SK-N-SH treated with all-trans-retinoic acid at 6 μM for 48 hours (cell line): ENCODE data around the gene EOLA1.

ENCODE experiments used
- ATAC-seq: fragments of 200-7000 bp; cut with Tn5 transposase; 3 replicates; pipeline ENCODE4 v1.9.1; 2020; ENCODE audit warnings: mild to moderate bottlenecking, moderate library complexity
- ARNTL ChIP-seq: fragments of 450-650 bp; formaldehyde crosslinking; IDR thresholded peaks from 2 replicates; pipeline ENCODE4 v1.5.0; 2020; ENCODE audit warnings: low read depth, mild to moderate bottlenecking, moderate library complexity, borderline replicate concordance
- BACH2 ChIP-seq: fragments of 250-450 bp; sonication (Bioruptor Pico); IDR thresholded peaks from 2 replicates; pipeline ENCODE4 v1.9.0; 2021; ENCODE audit warnings: mild to moderate bottlenecking, borderline replicate concordance
- CSDC2 ChIP-seq: fragments of 250-450 bp; sonication (Bioruptor Pico); IDR thresholded peaks from 2 replicates; pipeline ENCODE4 v1.5.0; 2020; ENCODE audit warnings: mild to moderate bottlenecking, moderate library complexity
- ESRRG ChIP-seq: fragments of 250-450 bp; sonication (Bioruptor Pico); IDR thresholded peaks from 2 replicates; pipeline ENCODE4 v1.6.1; 2021; ENCODE audit warnings: mild to moderate bottlenecking
- GLIS3 ChIP-seq: fragments of 250-450 bp; sonication (Bioruptor Pico); IDR thresholded peaks from 2 replicates; pipeline ENCODE4 v1.5.0; 2020; ENCODE audit warnings: mild to moderate bottlenecking, moderate library complexity
- ISL1 ChIP-seq: fragments of 250-450 bp; sonication (Bioruptor Pico); IDR thresholded peaks from 2 replicates; pipeline ENCODE4 v2.1.2; 2022; ENCODE audit warnings: mild to moderate bottlenecking, moderate library complexity
- OSR1 ChIP-seq: fragments of 250-450 bp; sonication (Bioruptor Pico); IDR thresholded peaks from 2 replicates; pipeline ENCODE4 v1.8.0; 2022; ENCODE audit warnings: moderate library complexity, mild to moderate bottlenecking, inconsistent platforms
- PPARA ChIP-seq: fragments of 250-450 bp; sonication (Bioruptor Pico); IDR thresholded peaks from 2 replicates; pipeline ENCODE4 v1.5.0; 2020; ENCODE audit warnings: mild to moderate bottlenecking, borderline replicate concordance
- RARB ChIP-seq: fragments of 250-450 bp; sonication (Bioruptor Pico); IDR thresholded peaks from 2 replicates; pipeline ENCODE4 v1.8.0; 2021; ENCODE audit warnings: mild to moderate bottlenecking, moderate library complexity
- SNAI2 ChIP-seq: fragments of 250-450 bp; sonication (Bioruptor Pico); IDR thresholded peaks from 2 replicates; pipeline ENCODE4 v1.5.0; 2020; ENCODE audit warnings: mild to moderate bottlenecking, moderate library complexity
- TOX ChIP-seq: fragments of 250-450 bp; sonication (Bioruptor Pico); IDR thresholded peaks from 2 replicates; pipeline ENCODE4 v1.8.0; 2021; ENCODE audit warnings: mild to moderate bottlenecking, moderate library complexity, borderline replicate concordance
- ZC3H10 ChIP-seq: fragments of 250-450 bp; sonication (Bioruptor Pico); IDR thresholded peaks from 2 replicates; pipeline ENCODE4 v1.5.1; 2021; ENCODE audit warnings: mild to moderate bottlenecking, moderate library complexity
- ZFP3 ChIP-seq: fragments of 250-450 bp; sonication (Bioruptor Pico); IDR thresholded peaks from 2 replicates; pipeline ENCODE4 v1.5.0; 2020; ENCODE audit warnings: mild to moderate bottlenecking, moderate library complexity
- ZNF565 ChIP-seq: fragments of 450-650 bp; formaldehyde crosslinking; conservative IDR thresholded peaks from 2 replicates; pipeline ENCODE4 v1.5.0; 2020; ENCODE audit warnings: low read depth, mild to moderate bottlenecking, moderate library complexity
- ZNF70 ChIP-seq: fragments of 450-650 bp; formaldehyde crosslinking; IDR thresholded peaks from 2 replicates; pipeline ENCODE4 v1.5.0; 2020; ENCODE audit warnings: mild to moderate bottlenecking, moderate library complexity
- ZNF8 ChIP-seq: fragments of 450-650 bp; formaldehyde crosslinking; IDR thresholded peaks from 2 replicates; pipeline ENCODE4 v1.5.0; 2020; ENCODE audit warnings: mild to moderate bottlenecking, moderate library complexity
- TF ChIP-seq, protein P1 (sequence below): fragments of 250-450 bp; sonication (Bioruptor Pico); IDR thresholded peaks from 2 replicates; pipeline ENCODE4 v1.5.0; 2020; ENCODE audit warnings: mild to moderate bottlenecking, moderate library complexity
- TF ChIP-seq, protein P2 (sequence below): fragments of 250-450 bp; sonication (Bioruptor Pico); IDR thresholded peaks from 2 replicates; pipeline ENCODE4 v1.8.0; 2020; ENCODE audit warnings: mild to moderate bottlenecking, moderate library complexity, borderline replicate concordance
- TF ChIP-seq, protein P3 (sequence below): fragments of 250-450 bp; sonication (Bioruptor Pico); IDR thresholded peaks from 2 replicates; pipeline ENCODE4 v1.5.1; 2020; ENCODE audit warnings: low read depth, mild to moderate bottlenecking, moderate library complexity
- TF ChIP-seq, protein P4 (sequence below): fragments of 250-450 bp; sonication (Bioruptor Pico); IDR thresholded peaks from 2 replicates; pipeline ENCODE4 v1.5.1; 2021; ENCODE audit warnings: mild to moderate bottlenecking, moderate library complexity

The EOLA1 gene

DNA sequence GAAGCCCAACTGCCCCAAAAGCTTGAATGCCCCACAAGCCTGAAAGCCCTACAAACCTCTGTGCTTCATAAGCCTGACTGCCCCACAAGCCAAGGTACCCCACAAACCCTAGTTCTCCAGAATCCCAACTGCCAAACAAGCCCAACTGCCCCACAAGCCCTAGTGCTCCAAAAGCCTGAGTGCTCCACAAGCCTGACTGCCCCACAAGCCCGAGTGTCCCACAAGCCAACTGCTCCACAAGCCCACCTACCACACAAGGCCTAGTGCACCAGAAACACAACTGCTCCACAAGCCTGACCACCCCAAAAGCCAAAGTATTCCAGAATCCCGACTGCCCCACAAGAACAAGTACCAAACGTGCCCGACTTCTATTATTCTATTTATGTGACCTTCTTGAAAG is 22.5 kb downstream of the EOLA1 start:
- no peak for ATAC-seq
- TF ChIP-seq CSDC2 (no peak), BACH2 (CRISPR knock-in tag) (no peak), SNAI2 (CRISPR knock-in tag) (no peak), RARB (CRISPR knock-in tag) (no peak), ZNF8 (CRISPR knock-in tag) (no peak), ZNF70 (CRISPR knock-in tag) (no peak), ZC3H10 (no peak)
- TF ChIP-seq, protein P1, sequence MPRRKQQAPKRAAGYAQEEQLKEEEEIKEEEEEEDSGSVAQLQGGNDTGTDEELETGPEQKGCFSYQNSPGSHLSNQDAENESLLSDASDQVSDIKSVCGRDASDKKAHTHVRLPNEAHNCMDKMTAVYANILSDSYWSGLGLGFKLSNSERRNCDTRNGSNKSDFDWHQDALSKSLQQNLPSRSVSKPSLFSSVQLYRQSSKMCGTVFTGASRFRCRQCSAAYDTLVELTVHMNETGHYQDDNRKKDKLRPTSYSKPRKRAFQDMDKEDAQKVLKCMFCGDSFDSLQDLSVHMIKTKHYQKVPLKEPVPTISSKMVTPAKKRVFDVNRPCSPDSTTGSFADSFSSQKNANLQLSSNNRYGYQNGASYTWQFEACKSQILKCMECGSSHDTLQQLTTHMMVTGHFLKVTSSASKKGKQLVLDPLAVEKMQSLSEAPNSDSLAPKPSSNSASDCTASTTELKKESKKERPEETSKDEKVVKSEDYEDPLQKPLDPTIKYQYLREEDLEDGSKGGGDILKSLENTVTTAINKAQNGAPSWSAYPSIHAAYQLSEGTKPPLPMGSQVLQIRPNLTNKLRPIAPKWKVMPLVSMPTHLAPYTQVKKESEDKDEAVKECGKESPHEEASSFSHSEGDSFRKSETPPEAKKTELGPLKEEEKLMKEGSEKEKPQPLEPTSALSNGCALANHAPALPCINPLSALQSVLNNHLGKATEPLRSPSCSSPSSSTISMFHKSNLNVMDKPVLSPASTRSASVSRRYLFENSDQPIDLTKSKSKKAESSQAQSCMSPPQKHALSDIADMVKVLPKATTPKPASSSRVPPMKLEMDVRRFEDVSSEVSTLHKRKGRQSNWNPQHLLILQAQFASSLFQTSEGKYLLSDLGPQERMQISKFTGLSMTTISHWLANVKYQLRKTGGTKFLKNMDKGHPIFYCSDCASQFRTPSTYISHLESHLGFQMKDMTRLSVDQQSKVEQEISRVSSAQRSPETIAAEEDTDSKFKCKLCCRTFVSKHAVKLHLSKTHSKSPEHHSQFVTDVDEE = no peak
- TF ChIP-seq, protein P2, sequence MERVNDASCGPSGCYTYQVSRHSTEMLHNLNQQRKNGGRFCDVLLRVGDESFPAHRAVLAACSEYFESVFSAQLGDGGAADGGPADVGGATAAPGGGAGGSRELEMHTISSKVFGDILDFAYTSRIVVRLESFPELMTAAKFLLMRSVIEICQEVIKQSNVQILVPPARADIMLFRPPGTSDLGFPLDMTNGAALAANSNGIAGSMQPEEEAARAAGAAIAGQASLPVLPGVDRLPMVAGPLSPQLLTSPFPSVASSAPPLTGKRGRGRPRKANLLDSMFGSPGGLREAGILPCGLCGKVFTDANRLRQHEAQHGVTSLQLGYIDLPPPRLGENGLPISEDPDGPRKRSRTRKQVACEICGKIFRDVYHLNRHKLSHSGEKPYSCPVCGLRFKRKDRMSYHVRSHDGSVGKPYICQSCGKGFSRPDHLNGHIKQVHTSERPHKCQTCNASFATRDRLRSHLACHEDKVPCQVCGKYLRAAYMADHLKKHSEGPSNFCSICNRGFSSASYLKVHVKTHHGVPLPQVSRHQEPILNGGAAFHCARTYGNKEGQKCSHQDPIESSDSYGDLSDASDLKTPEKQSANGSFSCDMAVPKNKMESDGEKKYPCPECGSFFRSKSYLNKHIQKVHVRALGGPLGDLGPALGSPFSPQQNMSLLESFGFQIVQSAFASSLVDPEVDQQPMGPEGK (CRISPR knock-in tag) = no peak
- TF ChIP-seq, protein P3, sequence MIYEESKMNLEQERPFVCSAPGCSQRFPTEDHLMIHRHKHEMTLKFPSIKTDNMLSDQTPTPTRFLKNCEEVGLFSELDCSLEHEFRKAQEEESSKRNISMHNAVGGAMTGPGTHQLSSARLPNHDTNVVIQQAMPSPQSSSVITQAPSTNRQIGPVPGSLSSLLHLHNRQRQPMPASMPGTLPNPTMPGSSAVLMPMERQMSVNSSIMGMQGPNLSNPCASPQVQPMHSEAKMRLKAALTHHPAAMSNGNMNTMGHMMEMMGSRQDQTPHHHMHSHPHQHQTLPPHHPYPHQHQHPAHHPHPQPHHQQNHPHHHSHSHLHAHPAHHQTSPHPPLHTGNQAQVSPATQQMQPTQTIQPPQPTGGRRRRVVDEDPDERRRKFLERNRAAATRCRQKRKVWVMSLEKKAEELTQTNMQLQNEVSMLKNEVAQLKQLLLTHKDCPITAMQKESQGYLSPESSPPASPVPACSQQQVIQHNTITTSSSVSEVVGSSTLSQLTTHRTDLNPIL (CRISPR knock-in tag) = no peak

DNA sequence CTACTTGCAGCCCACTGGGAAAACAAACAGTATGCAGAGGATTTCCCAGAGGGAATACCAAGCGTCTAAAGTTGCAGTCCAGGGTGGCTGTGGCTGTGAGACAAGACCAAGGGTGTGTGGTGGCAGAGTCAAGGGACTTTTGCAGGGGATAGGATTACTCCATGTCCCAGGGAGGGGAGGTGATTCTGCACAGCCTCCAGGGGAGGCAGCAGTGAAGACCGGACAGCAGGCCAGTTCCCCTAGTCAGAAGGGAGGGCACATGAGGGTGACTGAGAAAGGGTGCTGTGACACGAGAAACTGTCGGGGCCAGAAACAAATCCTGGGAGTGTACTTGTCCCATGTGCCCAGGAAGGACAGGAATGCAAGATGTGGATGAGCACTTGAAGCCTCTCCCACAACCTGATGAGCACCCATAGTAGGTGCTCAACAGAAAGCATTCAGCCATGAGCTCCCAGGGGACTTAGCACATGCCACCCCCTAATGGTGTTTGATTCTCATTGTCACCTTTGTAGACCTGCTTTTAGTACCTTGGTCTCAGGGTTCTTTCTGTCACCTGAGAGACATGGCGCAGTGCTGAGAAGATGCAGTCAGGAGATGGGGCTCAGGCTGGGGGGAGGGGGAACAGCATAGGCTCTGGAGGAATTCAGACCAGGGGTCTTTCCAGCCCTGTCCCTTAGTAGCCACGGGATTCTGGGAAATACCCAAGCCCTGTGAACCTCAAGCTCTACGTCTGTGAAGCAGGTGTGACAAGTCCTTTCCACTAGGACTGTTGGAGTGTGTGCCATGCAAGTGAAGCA is 27.0 kb downstream of the EOLA1 start:
- TF ChIP-seq, protein P2 (CRISPR knock-in tag) = no peak
- TF ChIP-seq ZNF565 (CRISPR knock-in tag) (no peak), ISL1 (CRISPR knock-in tag) (no peak), TOX (CRISPR knock-in tag) (no peak), PPARA (CRISPR knock-in tag) (no peak), ESRRG (CRISPR knock-in tag) (no peak)
- TF ChIP-seq, all 23 proteins: peak for 0
- ATAC-seq = no peak

DNA sequence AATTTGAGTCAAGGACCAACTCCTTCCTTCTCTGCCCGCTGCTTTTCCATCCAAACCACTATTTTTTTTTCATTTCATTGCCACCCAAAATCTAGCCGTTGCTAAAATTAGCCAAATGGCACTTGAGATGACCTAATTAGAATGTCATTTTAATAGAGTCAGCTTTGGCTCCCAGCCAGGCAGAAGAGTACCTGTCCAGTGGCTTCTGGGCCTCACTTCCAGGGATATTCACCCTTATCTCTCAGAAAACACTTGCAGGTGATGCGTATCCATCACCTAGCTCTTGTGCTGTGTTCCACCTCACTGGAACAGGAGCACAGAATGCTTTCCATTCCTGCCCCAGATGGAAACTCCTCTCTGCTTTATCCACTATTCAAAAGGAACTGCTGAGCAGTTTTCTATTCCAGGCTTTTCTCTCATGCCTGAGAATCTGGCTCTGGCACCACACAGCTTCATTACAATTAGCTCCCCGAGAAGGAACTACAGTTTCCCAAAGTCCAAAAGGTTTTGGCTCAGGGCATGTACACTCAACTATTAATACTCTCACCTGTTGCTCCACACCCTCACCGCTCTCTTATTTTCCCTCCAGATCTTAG is 28.0 kb downstream of the EOLA1 start:
- TF ChIP-seq, protein P1 = no peak
- no peak for TF ChIP-seq ARNTL (CRISPR knock-in tag)
- no peak for TF ChIP-seq ZFP3
- TF ChIP-seq, protein P4, sequence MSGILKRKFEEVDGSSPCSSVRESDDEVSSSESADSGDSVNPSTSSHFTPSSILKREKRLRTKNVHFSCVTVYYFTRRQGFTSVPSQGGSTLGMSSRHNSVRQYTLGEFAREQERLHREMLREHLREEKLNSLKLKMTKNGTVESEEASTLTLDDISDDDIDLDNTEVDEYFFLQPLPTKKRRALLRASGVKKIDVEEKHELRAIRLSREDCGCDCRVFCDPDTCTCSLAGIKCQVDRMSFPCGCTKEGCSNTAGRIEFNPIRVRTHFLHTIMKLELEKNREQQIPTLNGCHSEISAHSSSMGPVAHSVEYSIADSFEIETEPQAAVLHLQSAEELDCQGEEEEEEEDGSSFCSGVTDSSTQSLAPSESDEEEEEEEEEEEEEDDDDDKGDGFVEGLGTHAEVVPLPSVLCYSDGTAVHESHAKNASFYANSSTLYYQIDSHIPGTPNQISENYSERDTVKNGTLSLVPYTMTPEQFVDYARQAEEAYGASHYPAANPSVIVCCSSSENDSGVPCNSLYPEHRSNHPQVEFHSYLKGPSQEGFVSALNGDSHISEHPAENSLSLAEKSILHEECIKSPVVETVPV = no peak
- no peak for TF ChIP-seq ZNF8 (CRISPR knock-in tag)
- no peak for TF ChIP-seq ZC3H10
- TF ChIP-seq BACH2 (CRISPR knock-in tag) = no peak
- TF ChIP-seq OSR1 (CRISPR knock-in tag) = no peak
- no peak for TF ChIP-seq GLIS3 (CRISPR knock-in tag)
- no peak for TF ChIP-seq SNAI2 (CRISPR knock-in tag)
- no peak for TF ChIP-seq ZNF565 (CRISPR knock-in tag)
- TF ChIP-seq RARB (CRISPR knock-in tag) = no peak
- TF ChIP-seq, all 23 proteins: peak for 0
- no peak for ATAC-seq
